ENCODE measurements around the gene DGKG. TPM values are rescaled to one million over a fixed set of nuclear protein-coding genes. Genes with fewer than 3 reads are reported as not detected.

Gene DGKG
- total RNA-seq: under 1 TPM; 0.14 to 0.58 TPM

DNA sequence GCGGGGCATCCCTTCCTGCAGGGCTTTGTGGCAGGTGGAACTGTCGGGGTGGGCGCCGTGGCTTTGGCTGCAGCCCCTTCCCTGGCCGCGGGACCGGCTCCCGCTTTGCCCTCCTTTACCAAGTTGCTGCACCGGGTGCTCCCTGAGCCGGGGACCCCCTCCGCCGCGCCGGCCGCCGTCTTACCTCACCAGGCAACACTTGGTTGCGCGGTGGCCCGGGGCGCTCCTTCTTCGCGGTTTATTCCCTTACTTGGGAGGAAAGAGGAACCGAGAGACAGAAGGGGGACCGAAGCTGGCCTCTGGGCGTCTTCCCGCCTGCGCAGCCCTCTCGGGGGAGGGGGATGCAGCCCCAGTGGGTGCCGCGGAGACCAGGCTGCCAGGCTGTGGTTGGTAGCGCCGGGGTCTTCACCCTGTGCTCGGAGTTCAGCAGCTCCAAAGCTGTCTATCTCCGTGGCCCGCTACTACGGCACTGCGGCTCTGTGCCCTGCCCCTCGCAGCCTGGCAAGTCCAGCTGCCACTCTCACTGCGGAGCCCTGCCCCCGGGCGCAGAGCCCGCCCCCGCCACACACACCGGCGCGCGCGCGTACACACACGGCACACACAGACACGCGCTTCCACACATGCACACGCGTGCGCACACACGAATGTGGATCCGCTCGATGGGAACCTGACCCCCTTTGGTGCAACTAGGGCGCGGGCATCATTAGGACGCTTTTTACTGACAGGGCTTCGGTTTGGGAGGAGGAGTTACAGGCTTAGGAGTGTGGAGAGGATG is at the start of gene DGKG:
Gene DGKG, minus strand, starts transcription at position 473 of the 775 bp plus-strand sequence. CDS start 41,775 bp downstream, outside the sequence.
- H3K36me3 Mint-ChIP-seq: no peaks in the 10 kb centered on the region
- H3K4me3 Mint-ChIP-seq: peak within 1 kb of the TSS; percentile 49
- no peaks in the 10 kb centered on the region for H3K9me3 Mint-ChIP-seq
- peak; percentile 46 for DNase-seq
- peaks cover 9% of the 10 kb centered on the region for H3K4me1 Mint-ChIP-seq
- peaks cover 55% of the 10 kb centered on the region for H3K27me3 Mint-ChIP-seq
- no peak within 1 kb of the TSS for H3K27ac Mint-ChIP-seq

DNA sequence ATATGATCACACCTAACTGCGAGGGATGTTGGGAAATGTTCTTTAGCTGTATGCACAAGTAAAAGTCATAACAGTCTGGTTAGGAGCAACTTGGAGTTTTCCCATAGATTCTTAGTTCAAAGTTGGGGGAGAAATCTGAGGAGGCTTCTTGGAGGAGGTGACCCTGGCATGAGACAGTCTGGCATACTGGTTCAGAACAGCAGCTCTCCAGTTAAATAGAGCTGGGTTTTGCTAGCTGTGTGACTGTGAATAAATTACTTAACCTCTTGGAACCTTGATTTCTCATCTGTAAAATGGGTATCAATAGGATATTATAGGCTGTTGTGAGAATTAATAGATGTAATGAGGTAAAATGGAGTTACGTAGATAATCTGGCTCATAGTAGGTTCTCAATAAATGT is 49.1 kb upstream of the DGKG start:
- no peak for DNase-seq
- no peak overlapping the region for H3K27ac Mint-ChIP-seq
- H3K4me3 Mint-ChIP-seq: no peak overlapping the region
- H3K36me3 Mint-ChIP-seq: no peaks in the 10 kb centered on the region
- H3K4me1 Mint-ChIP-seq: peaks cover 22% of the 10 kb centered on the region
- H3K9me3 Mint-ChIP-seq: no peaks in the 10 kb centered on the region
- peaks cover 27% of the 10 kb centered on the region for H3K27me3 Mint-ChIP-seq

DNA sequence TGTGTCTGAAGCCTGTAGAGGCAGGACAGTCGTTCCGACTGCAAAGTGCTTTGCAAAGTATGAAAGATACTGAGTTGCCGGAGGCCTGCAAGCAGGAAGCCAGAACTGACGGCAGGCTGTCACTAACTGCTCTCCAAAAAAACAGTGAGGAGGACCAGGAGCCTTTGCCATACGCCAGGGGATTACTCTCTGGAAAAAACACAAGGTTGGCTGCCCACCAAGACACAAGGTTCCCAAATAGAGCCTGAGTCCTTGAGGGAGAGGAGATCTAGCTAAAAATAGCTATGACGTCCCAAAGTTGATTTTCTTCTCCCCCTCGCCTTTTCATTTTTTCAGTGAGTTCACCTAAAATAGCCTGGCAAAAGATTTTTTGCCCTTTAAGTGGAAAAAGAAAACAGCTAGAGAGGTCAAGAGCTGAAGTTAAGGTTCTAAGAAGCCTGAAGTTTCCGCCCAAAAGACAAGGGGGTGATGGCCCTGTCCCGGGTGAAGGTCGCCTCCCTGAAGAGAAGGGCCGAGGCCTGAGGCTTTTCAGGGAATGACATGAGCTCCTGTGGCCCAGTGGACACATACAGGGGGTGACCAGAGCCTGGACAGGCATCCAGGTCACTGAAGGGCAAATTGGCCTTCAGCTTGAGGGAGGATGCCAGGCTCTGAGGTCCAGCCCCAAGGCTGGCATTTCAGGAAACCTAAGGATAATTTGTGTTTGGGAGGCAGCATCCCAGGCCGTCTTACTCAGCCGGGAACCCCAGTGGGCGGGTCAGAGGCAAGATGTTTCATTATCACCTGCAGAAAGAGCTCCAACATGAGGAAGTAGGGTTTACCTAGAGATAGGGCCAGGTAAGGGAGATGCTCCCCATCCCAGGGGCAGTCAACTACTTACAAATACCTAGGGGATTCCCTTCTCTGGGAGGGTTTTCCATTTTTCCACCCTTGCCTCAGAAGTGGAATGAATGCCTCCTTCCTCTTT is 44.9 kb upstream of the DGKG start:
- H3K4me1 Mint-ChIP-seq: peaks cover 4% of the 10 kb centered on the region
- H3K36me3 Mint-ChIP-seq: no peaks in the 10 kb centered on the region
- no peak for DNase-seq
- no peaks in the 10 kb centered on the region for H3K27me3 Mint-ChIP-seq
- no peak overlapping the region for H3K4me3 Mint-ChIP-seq
- H3K27ac Mint-ChIP-seq: no peak overlapping the region
- no peaks in the 10 kb centered on the region for H3K9me3 Mint-ChIP-seq

DNA sequence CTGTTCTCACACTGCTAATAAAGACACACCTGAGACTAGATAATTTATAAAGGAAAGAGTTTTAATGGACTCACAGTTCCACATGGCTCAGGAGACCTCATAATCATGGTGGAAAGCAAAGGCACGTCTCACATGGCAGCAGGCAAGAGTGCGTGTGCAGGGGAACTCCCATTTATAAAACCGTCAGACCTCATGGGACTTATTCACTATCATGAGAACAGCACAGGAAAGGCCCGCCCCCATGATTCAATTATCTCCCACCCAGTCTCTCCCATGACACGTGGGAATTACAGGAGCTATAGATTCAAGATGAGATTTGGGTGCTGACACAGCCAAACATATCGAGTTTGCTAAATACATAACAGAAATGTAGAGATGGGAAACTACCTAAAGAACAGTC is 39.5 kb upstream of the DGKG start:
- Mint-ChIP-seq H3K9me3 (no peaks in the 10 kb centered on the region), H3K4me1 (no peaks in the 10 kb centered on the region), H3K4me3 (no peak overlapping the region), H3K27me3 (no peaks in the 10 kb centered on the region), H3K36me3 (no peaks in the 10 kb centered on the region), H3K27ac (no peak overlapping the region)
- DNase-seq: no peak

DNA sequence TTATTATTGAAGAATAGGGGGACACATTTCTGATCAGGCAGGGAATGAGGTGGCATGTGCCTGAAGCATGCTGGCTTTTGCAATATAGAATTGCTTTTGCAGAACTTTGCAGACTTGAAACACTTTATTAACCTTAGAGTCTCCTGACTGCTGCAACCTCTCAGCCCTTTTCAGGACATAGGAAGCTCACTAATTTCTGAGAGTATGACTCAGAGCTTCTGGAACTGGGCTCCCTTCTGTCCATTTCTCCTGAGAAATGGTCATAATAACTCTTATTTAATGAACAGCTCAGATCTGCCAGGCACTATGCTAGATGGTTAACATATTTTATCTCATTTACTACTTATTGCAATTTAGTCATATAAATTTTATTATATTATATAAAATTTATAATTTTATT is 38.6 kb upstream of the DGKG start:
- no peak overlapping the region for H3K4me3 Mint-ChIP-seq
- no peaks in the 10 kb centered on the region for H3K4me1 Mint-ChIP-seq
- no peaks in the 10 kb centered on the region for H3K9me3 Mint-ChIP-seq

DNA sequence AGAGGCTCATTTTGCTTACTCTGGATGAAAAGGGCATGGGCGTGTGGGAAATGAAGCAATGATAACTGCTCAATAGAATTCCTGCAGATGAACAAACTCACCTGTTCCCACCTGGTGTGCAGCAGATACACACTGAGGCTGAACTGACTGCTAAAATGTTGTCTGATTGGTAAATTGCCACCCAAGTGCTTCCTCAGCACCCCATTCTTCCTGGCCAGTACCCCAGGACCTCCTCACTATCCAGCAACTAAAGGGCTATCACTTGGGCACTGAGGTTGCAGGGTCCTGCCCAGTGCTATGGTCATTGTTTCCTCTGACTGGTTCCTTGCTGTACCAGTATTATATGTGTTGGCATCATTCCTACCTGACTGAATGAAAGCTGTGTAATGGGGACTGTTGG is 38.0 kb upstream of the DGKG start:
- H3K4me1 Mint-ChIP-seq: no peaks in the 10 kb centered on the region
- H3K27ac Mint-ChIP-seq: no peak overlapping the region
- no peak overlapping the region for H3K4me3 Mint-ChIP-seq
- H3K36me3 Mint-ChIP-seq: no peaks in the 10 kb centered on the region
- DNase-seq: no peak
- H3K9me3 Mint-ChIP-seq: no peaks in the 10 kb centered on the region
- no peaks in the 10 kb centered on the region for H3K27me3 Mint-ChIP-seq

More for the DNA sequence above, 38.6 kb upstream of the DGKG start:
- Mint-ChIP-seq H3K27me3 (no peaks in the 10 kb centered on the region), H3K36me3 (no peaks in the 10 kb centered on the region), H3K27ac (no peak overlapping the region)
- DNase-seq: no peak

DNA sequence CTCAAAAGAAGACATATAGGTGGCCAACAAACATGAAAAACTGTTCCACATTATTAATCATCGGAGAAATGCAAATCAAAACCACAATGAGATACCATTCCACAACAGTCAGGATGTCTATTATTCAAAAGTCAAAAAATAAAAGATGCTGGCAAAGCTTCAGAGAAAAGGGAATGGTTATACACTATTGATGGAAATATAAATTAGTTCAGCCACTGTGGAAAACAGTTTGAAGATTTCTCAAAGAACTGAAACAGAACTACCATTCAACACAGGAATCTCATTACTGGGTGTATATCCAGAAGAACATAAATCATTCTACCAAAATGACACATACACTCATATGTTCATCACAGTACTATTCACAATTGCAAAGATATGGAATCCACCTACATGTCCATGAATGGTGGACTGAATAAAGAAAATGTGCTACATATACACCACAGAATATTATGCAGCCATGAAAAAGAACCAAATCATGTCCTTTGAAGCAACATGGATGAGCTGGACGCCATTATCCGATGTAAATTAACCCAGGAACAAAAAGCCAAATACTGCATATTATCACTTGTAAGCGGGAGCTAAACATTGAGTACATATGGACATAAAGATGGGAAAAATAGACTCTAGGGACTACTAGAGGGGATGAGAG is 32.7 kb upstream of the DGKG start:
- Mint-ChIP-seq H3K4me1 (no peaks in the 10 kb centered on the region), H3K27me3 (peaks cover 3% of the 10 kb centered on the region), H3K27ac (no peak overlapping the region), H3K9me3 (peaks cover 4% of the 10 kb centered on the region), H3K36me3 (no peaks in the 10 kb centered on the region), H3K4me3 (no peak overlapping the region)
- no peak for DNase-seq

DNA sequence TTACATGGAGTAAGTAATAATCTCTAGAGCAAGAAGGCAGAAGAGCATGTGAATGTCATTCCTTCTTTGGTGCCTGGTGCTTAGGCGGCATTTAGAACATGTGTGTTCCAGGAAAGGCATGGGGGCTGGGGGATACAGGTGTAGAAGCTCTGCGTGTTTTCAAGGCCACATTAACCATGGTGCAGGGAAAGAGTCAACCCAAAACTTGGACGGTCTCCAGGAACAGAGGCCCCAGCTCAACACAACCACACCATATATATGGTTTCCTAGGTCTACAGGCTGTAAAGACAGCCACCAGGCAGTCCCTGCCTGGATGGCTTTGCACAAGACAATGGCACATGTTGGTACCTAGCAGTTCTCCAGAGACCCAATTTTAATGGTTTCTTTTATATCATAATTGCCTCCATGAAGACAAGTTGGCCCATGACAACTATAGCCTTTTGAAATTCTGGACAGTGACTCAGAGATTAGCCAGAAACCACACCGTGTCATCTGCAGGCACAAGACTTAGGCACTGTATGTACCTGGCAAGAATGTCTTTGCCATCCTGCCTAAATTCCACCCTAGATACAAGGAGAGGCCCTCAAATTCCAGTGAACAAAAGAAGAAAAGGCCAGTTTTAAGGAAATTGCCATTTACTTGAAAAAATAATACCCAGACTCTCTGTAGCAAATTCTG is 25.0 kb upstream of the DGKG start:
- Mint-ChIP-seq H3K4me1 (no peaks in the 10 kb centered on the region), H3K27me3 (no peaks in the 10 kb centered on the region), H3K4me3 (no peak overlapping the region), H3K9me3 (no peaks in the 10 kb centered on the region), H3K36me3 (no peaks in the 10 kb centered on the region), H3K27ac (no peak overlapping the region)
- DNase-seq: no peak

DNA sequence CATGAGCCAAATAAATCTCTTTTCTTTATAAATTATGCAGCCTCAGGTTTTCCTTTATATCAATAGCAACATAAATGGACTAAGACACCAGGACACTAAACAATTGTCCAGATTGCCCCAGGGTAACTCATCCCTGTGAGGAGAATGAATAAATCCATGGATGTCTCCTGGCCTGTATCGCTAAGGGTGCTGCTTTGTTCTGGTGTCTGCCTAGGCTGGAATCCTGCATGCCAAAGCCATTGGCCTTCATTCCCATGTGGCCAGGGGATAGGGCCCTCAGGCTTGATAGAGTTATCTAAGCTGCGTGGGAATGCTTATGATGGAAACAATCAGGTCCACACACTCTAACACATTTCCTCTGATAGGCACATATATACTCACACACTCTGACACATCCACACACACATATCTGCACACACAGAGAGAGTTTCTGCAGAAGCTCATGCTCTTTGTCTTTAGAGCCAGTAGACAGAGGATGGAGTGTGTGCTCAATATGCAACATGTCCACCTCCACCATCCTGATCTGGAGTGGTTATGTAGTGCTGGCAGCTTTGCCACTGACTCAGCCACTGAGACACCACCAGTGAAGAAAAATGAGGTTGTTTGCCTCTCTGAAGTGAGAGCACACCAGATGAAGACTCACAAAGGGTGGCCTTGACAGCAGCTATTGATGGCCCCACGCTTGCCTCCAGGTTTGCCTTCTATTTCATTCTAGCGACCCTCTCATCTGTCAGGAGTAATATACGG is 24.0 kb upstream of the DGKG start:
- DNase-seq: no peak
- H3K4me3 Mint-ChIP-seq: no peak overlapping the region
- no peaks in the 10 kb centered on the region for H3K27me3 Mint-ChIP-seq
- H3K4me1 Mint-ChIP-seq: peaks cover 7% of the 10 kb centered on the region
- H3K9me3 Mint-ChIP-seq: no peaks in the 10 kb centered on the region
- H3K36me3 Mint-ChIP-seq: no peaks in the 10 kb centered on the region
- H3K27ac Mint-ChIP-seq: no peak overlapping the region

DNA sequence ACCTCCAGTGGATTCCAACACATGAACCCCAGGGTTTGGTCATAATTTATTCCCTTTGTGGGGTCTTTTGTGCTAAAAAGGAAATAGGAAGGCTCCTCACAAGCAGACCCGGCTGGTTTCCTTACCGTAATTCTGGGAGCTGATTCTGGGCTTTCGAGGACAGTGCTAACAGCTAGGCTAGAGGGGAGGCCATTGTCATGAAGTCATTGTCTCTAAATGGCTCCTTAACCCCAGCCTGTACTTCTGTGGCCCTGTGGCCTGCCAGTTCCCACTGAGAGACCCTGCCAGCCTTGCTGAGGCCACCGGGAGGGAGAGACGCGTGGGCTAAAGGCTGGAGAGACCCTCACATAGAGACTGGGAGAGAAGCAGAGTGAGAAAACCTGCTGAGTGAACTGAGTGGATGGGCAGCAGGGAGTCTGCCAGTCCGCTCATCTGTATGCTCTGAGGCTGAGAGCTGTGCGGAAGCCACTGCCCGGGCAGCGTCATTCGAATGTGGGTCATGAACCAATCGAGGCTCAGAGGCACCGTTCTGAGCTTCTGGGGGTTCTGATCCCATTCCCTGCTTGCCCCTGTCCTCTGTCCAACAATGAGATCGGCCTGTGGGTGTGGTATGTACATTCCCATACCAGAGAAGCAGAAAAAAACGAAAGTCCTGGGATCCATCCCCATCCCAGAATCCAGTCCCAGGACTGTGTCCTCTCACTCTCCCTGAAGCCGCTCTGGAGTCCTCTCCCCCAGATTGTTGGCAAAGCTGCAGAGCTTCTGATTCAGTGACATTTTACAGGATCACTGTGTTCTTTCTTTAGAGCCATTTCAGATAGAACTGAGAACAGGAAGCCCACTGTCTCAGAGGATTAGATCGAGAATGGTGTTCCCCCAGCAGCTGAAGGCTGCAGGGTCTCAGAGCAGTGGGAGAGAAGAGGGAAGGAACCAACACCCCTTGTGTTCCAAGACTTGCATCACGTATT is 21.3 kb upstream of the DGKG start:
- peaks cover 2% of the 10 kb centered on the region for H3K36me3 Mint-ChIP-seq
- peaks cover 4% of the 10 kb centered on the region for H3K9me3 Mint-ChIP-seq
- peaks cover 15% of the 10 kb centered on the region for H3K4me1 Mint-ChIP-seq
- DNase-seq: no peak
- H3K4me3 Mint-ChIP-seq: no peak overlapping the region
- peaks cover 4% of the 10 kb centered on the region for H3K27me3 Mint-ChIP-seq
- H3K27ac Mint-ChIP-seq: no peak overlapping the region

DNA sequence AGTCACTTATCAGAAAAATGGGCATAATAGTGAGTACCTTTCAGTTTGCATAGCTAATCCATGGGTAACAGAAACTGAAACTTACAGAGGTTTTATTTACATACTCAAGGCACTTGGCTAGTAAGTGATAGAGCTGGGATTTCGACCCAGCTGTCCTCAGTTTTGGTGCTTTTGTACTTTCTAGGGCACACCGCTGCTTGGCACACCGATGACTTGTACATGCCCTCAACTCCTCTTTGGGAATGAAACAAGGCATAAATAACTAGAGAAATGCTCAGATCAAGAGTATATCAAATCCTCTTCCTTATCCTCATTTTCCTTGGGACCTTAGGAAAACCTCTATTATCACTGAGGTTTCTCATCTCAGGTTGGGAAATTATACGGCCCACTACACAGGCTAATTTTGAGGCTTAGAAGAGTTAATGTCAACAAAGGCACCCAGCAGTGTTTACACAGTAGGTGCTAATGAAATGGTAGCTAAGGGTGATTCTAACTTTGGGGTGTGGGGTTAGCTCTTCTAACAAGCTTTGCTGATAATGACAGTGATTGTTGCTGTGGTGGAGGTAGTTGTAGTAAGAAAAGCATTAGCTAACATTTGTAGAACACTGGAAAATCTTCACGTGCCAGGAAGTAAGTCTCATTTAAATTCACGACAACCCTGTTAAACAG is 20.3 kb upstream of the DGKG start:
- peaks cover 6% of the 10 kb centered on the region for H3K27me3 Mint-ChIP-seq
- H3K4me3 Mint-ChIP-seq: no peak overlapping the region
- DNase-seq: no peak
- H3K27ac Mint-ChIP-seq: no peak overlapping the region
- H3K9me3 Mint-ChIP-seq: peaks cover 4% of the 10 kb centered on the region
- peaks cover 15% of the 10 kb centered on the region for H3K4me1 Mint-ChIP-seq
- H3K36me3 Mint-ChIP-seq: peaks cover 2% of the 10 kb centered on the region

DNA sequence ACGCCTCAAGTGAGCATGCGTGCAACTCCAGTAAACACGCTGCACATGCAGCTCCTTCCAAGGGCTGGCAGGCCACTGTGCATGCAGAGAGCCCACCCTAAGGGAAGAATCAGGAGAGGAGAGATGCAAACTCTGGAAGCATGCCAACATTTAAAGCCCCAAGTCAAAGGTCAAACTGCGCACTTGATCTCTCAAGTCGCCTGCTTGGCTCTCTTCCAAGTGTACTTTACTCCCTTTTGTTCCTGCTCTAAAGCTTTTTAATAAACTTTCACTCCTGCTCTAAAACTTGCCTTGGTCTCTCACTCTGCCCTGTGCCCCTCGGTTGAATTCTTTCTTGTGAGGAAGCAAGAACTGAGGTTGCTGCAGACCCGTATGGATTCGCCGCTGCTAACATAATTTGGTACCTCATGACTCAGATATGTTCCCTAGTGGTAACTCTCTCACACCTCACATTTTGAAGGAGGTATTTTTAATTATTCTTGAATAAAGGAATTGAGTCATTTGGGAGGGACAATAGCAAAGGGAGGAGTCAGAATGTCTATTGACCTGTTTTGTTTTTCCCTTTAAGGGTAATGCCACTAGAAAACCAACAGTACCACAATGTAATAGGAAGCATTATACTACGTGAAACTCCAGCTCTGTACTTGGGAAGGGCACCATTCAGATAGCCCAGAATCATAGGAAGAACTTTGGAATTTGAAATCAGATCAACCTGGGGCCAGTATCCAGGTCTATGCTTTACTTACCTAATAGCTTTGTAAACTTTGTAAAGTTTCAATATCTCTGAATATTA is 19.6 kb upstream of the DGKG start:
- H3K4me3 Mint-ChIP-seq: no peak overlapping the region
- no peak for DNase-seq
- H3K36me3 Mint-ChIP-seq: peaks cover 2% of the 10 kb centered on the region
- peaks cover 4% of the 10 kb centered on the region for H3K9me3 Mint-ChIP-seq
- peaks cover 6% of the 10 kb centered on the region for H3K27me3 Mint-ChIP-seq
- no peak overlapping the region for H3K27ac Mint-ChIP-seq
- H3K4me1 Mint-ChIP-seq: peaks cover 15% of the 10 kb centered on the region
